WERI-Rb-1 (cell line): ENCODE measurements around the gene CDYL.
A peak's percentile ranks its signal among the peaks of the same experiment; 100 is the strongest.
"Not testable (repeated sequence)": the region's sequence is repeated elsewhere in the genome, so short reads cannot be mapped to it uniquely, and the experiment has no call there.

Experiments used
- DNase-seq: peaks from one replicate; pipeline ENCODE4 v3.0.0-alpha.2; 2020
- H3K27ac ChIP-seq: fragments of 250-450 bp; sonication (Bioruptor Pico); 2 replicates; pipeline ENCODE4 v1.5.1; 2020; ENCODE audit warnings: mild to moderate bottlenecking, moderate library complexity
- H3K27me3 ChIP-seq: fragments of 250-450 bp; sonication (Bioruptor Pico); 2 replicates; pipeline ENCODE4 v1.5.1; 2021; ENCODE audit warnings: mild to moderate bottlenecking, low read depth, moderate library complexity; ENCODE audit not compliant: insufficient read depth, severe bottlenecking
- H3K36me3 ChIP-seq: fragments of 250-450 bp; sonication (Bioruptor Pico); 2 replicates; pipeline ENCODE4 v1.5.1; 2020; ENCODE audit warnings: mild to moderate bottlenecking, moderate library complexity
- H3K4me3 ChIP-seq: 2 replicates; pipeline ENCODE4 v1.5.1; 2011; ENCODE audit warnings: low read depth, mild to moderate bottlenecking, control low read depth, low read length
- H3K9me3 ChIP-seq: fragments of 250-450 bp; sonication (Bioruptor Pico); 2 replicates; pipeline ENCODE4 v1.5.1; 2021; ENCODE audit warnings: mild to moderate bottlenecking, moderate library complexity; ENCODE audit not compliant: severe bottlenecking
- CTCF ChIP-seq: IDR thresholded peaks from 2 replicates; pipeline ENCODE4 v1.5.1; 2011; ENCODE audit warnings: low read depth, mild to moderate bottlenecking, control low read depth, inconsistent platforms, low read length

CDYL gene

GRCh38 chr6:4849226-4850022 lies 73.2 kb downstream of the CDYL start:
- DNase-seq = no peak

GRCh38 chr6:4851035-4851434 lies 74.8 kb downstream of the CDYL start:
- Histone ChIP-seq H3K4me3 (no peak overlapping the region), H3K27me3 (no peaks in the 10 kb centered on the region), H3K9me3 (no peaks in the 10 kb centered on the region), H3K27ac (no peak overlapping the region), H3K36me3 (no peaks in the 10 kb centered on the region)
- TF ChIP-seq CTCF = no peak
- DNase-seq = no peak

More at GRCh38 chr6:4849226-4850022, 73.2 kb downstream of the CDYL start:
- Histone ChIP-seq H3K9me3 (no peaks in the 10 kb centered on the region), H3K4me3 (no peak overlapping the region), H3K27me3 (no peaks in the 10 kb centered on the region), H3K27ac (no peak overlapping the region), H3K36me3 (no peaks in the 10 kb centered on the region)
- TF ChIP-seq CTCF = no peak

- not testable (repeated sequence) for DNase-seq, H3K27ac ChIP-seq, H3K4me3 ChIP-seq, H3K36me3 ChIP-seq, H3K27me3 ChIP-seq, H3K9me3 ChIP-seq
Measured at GRCh38 chr6:4852186-4852585, 76.0 kb downstream of the CDYL start.

- H3K9me3 ChIP-seq = no peaks in the 10 kb centered on the region
- TF ChIP-seq CTCF = no peak
- no peak overlapping the region for H3K27ac ChIP-seq
- no peaks in the 10 kb centered on the region for H3K36me3 ChIP-seq
- no peaks in the 10 kb centered on the region for H3K27me3 ChIP-seq
- no peak overlapping the region for H3K4me3 ChIP-seq
- peak; percentile 19 for DNase-seq
Measured at GRCh38 chr6:4852938-4853337, 76.7 kb downstream of the CDYL start.

- H3K27me3 ChIP-seq = no peaks in the 10 kb centered on the region
- no peak for TF ChIP-seq CTCF
- no peaks in the 10 kb centered on the region for H3K9me3 ChIP-seq
- no peak overlapping the region for H3K4me3 ChIP-seq
- DNase-seq = no peak
- no peak overlapping the region for H3K27ac ChIP-seq
- H3K36me3 ChIP-seq = no peaks in the 10 kb centered on the region
Measured at GRCh38 chr6:4853349-4853748, 77.1 kb downstream of the CDYL start.

GRCh38 chr6:4853782-4854511 lies 77.7 kb downstream of the CDYL start:
- no peak overlapping the region for H3K27ac ChIP-seq
- no peaks in the 10 kb centered on the region for H3K36me3 ChIP-seq
- no peak overlapping the region for H3K4me3 ChIP-seq
- DNase-seq = no peak
- no peaks in the 10 kb centered on the region for H3K27me3 ChIP-seq
- no peaks in the 10 kb centered on the region for H3K9me3 ChIP-seq
- TF ChIP-seq CTCF = no peak
